ENCODE results near the gene PCED1A.

PCED1A gene

DNA sequence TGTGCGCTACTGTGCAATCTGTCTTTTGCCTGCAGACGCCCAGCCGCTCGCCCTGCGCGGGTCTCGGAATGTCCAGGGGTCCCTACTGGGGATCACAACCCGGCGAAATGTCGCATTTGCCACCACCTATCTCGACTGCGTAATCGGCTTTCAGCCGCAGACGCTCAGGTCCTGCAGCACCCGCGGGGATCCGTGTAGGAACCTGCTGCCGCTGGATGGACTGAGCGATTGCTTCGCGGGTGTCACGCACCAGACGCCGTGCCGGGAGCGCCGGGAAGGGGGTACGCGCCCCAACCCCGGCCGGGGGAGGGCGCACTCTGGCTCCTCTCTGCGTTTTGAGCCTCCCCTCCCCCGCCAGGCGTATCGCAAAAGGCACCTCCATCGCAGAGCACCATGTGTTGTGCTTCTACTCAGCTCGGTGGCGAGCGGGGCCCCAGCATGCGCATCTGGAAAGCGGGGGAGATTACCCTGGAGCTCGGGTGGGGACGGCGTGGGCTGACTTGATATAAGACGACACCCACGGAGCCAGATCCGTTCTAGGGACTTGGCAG lies 32.1 kb upstream of the PCED1A start:
- TF ChIP-seq, protein P1, sequence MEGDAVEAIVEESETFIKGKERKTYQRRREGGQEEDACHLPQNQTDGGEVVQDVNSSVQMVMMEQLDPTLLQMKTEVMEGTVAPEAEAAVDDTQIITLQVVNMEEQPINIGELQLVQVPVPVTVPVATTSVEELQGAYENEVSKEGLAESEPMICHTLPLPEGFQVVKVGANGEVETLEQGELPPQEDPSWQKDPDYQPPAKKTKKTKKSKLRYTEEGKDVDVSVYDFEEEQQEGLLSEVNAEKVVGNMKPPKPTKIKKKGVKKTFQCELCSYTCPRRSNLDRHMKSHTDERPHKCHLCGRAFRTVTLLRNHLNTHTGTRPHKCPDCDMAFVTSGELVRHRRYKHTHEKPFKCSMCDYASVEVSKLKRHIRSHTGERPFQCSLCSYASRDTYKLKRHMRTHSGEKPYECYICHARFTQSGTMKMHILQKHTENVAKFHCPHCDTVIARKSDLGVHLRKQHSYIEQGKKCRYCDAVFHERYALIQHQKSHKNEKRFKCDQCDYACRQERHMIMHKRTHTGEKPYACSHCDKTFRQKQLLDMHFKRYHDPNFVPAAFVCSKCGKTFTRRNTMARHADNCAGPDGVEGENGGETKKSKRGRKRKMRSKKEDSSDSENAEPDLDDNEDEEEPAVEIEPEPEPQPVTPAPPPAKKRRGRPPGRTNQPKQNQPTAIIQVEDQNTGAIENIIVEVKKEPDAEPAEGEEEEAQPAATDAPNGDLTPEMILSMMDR (IDR thresholded peaks at IDR 0.05) = peak; percentile 25; the same call in 1 of the 2 replicates

DNA sequence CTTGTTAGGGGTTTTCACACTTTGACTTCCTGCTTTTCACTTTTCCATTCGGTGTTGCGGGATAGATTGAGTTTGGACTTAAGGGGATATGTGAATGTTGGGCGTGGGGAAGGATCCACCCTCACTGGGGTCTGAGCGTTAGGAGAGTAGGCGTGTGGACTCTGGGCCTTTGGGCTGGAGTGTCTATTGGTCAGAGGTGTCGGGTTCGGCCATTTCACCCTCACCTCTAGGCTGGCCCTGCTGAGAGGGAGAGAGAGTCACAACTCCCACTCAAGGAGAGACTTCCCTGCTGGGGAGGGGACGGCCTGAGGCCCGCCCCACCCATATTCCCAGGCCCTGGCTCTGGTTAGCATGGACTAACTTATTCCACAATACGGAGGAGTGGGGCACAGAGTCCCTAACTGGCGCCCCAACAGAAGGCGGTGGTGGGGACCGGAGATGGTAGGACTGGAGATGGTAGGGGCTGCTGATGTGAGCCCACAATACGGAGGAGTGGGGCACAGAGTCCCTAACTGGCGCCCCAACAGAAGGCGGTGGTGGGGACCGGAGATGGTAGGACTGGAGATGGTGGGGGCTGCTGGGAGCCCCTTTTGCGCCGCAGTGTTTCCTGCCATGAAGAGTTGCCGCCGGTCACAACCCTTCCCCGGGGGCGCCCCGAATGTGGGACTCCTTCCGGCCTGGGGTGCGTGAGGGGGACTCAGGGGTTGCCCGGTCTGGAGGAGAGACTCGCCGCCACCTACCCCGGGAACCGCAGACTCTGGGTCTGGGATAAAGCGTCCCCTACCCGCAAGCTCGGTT lies 31.4 kb upstream of the PCED1A start:
- TF ChIP-seq, protein P1 (IDR thresholded peaks at IDR 0.05) = no peak

DNA sequence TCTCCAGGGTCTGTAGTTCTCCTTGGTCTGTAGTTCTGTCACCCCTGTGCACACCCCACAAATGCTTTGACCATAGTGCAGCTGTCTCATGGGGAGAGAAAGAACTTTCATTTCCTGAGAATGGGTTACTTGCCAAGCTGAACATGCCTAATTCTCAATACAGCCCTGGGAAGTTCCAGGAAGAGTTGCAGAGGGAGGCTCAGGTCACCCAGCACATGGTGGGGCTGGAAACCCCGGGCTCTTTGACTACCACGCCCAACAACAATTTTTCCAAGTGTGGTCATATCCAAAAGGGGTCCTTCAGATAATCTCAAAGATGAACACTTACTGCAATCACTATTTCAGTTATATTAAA lies 30.6 kb upstream of the PCED1A start:
- TF ChIP-seq, protein P1 (IDR thresholded peaks at IDR 0.05) = no peak

DNA sequence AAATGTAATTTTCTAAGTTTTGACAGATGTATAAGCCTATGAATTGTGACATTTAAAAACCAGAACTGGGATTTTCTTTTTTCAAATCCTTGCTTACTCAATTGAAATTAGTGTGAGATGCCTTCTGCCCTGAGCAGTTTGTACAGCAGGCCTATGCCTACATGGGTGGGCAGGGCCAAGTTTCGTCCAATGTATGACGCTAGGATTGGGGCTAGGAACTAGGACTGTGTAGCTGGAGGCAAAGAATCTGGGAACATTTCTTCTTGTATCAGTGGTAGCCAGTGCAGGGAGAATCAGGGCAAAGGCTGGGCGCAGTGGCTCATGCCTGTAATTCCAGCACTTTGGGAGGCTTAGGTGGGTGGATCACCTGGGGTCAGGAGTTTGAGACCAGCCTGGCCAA lies 28.9 kb upstream of the PCED1A start:
- TF ChIP-seq, protein P1 (IDR thresholded peaks at IDR 0.05) = no peak

DNA sequence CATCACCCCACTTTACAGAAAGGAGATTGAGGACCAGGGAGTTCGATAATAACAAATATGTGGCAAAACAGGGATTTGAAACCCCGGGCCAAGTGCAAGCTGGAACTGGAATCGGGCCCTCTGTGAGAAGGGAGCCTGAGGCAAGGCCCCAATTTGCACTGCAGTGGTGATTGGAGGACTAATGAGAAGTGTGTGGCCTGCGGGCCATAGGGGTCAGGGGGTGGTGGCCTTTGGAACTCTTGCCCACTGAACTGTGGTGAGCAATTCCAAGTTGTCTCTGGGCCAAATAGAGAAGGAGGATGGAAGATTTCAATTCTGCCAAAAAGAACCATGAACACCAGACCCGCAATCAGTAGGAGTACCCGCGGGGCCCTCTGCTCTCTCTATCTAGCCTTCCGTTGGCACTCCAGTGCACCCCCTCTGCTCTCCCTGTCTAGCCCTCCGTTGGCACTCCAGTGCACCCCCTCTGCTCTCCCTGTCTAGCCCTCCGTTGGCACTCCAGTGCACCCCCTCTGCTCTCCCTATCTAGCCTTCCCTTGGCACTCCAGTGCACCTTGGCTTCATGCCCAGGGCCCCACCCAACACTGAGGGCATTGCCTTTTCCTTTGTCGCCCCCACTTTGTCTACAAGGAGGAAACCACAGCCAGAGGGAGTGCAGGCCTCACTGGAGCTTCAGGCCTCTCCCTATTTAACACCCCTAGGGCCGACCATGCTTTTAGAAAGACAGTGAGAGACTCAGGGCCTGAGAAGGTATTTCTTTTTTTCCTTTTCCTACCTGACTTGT lies 26.8 kb upstream of the PCED1A start:
- TF ChIP-seq, protein P1 (IDR thresholded peaks at IDR 0.05) = no peak

DNA sequence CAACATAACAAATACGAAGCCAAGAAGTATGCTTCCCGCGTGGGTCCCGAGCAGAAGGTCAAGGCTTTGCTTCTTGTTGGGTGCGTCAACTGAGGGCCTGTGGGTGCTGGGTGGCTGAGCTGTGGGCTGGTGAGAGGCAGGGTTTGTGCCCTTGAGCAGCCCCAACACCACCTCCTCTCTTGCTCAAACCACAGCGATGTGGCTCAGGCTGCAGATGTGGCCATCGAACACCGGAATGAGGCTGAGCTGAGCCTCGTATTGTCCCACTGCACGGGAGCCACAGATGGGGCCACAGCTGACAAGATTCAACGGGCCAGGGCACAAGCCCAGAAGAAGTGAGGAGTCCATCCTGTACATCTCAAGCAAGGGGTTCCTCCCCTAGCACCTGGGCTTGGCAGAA lies 25.8 kb upstream of the PCED1A start:
- TF ChIP-seq, protein P1 (IDR thresholded peaks at IDR 0.05) = no peak

DNA sequence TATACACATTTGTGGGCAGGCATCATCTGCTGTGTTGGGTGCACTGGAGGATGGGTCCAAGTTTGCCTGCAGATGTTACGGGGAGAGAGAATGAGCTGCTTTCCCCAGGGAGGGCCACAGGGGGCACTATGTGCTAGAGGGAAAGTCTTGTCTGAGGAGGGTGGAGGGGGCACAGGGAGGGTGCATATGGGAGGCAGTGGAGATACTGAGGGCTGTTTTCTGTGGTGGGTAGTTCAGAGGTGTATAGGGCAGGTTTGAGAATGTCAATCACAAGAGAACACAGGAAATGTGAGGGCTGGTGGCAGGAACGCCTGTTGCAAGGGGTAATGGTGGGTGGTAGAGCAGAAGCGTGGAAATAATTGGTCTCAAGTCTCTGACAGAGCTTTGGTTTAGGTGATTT lies 25.2 kb upstream of the PCED1A start:
- TF ChIP-seq, protein P1 (IDR thresholded peaks at IDR 0.05) = no peak

Data from LNCAP (cell line).